Suppressor macrophage treated with lipopolysaccharide for 4 hours (primary cell): Measurements from ENCODE around the gene PTPRT.

Source experiments
- DNase-seq: peaks from one replicate; pipeline ENCODE4 v3.0.0-alpha.2; 2020

The PTPRT gene

GRCh38 chr20:42432496-42433334, 757.0 kb downstream of the PTPRT start:
- DNase-seq = no peak

GRCh38 chr20:42430598-42430997, 759.1 kb downstream of the PTPRT start:
- no peak for DNase-seq

- no peak for DNase-seq
Measured at GRCh38 chr20:42429761-42430458, 759.8 kb downstream of the PTPRT start.

GRCh38 chr20:42419814-42420532, 769.7 kb downstream of the PTPRT start:
- DNase-seq = no peak

- no peak for DNase-seq
Measured at GRCh38 chr20:42406826-42407225, 782.9 kb downstream of the PTPRT start.

- no peak for DNase-seq
Measured at GRCh38 chr20:42402455-42402854, 787.3 kb downstream of the PTPRT start.

GRCh38 chr20:42401613-42402012, 788.1 kb downstream of the PTPRT start:
- DNase-seq = no peak

GRCh38 chr20:42399802-42400201, 789.9 kb downstream of the PTPRT start:
- no peak for DNase-seq

GRCh38 chr20:42392442-42392841, 797.3 kb downstream of the PTPRT start:
- DNase-seq = no peak

- DNase-seq = no peak
Measured at GRCh38 chr20:42391807-42392206, 797.9 kb downstream of the PTPRT start.

- no peak for DNase-seq
Measured at GRCh38 chr20:42380287-42380686, 809.4 kb downstream of the PTPRT start.

GRCh38 chr20:42379385-42379784, 810.3 kb downstream of the PTPRT start:
- DNase-seq = no peak

GRCh38 chr20:42378826-42379225, 810.9 kb downstream of the PTPRT start:
- no peak for DNase-seq

- no peak for DNase-seq
Measured at GRCh38 chr20:42376131-42376530, 813.6 kb downstream of the PTPRT start.

GRCh38 chr20:42373049-42373448, 816.7 kb downstream of the PTPRT start:
- no peak for DNase-seq

GRCh38 chr20:42370075-42370474, 819.6 kb downstream of the PTPRT start:
- no peak for DNase-seq

GRCh38 chr20:42368910-42369309, 820.8 kb downstream of the PTPRT start:
- no peak for DNase-seq

GRCh38 chr20:42366626-42367025, 823.1 kb downstream of the PTPRT start:
- DNase-seq = no peak

- DNase-seq = no peak
Measured at GRCh38 chr20:42364446-42364845, 825.3 kb downstream of the PTPRT start.

GRCh38 chr20:42361402-42361970, 828.2 kb downstream of the PTPRT start:
- DNase-seq = no peak

GRCh38 chr20:42360621-42361020, 829.1 kb downstream of the PTPRT start:
- no peak for DNase-seq

GRCh38 chr20:42359617-42360016, 830.1 kb downstream of the PTPRT start:
- DNase-seq = no peak

GRCh38 chr20:42352096-42352495, 837.6 kb downstream of the PTPRT start:
- DNase-seq = no peak
